Neural cell (in vitro differentiated cells): ENCODE data around the gene SNRK. TPM values are rescaled to one million over a fixed set of nuclear protein-coding genes. Genes with fewer than 3 reads are reported as not detected.

Source experiments
- H2AFZ ChIP-seq: fragments of 200-600, 300-800 bp; sonication (generic), shearing (Covaris generic); 2 replicates; pipeline ENCODE4 v1.6.0; 2014; ENCODE audit warnings: low read depth, mild to moderate bottlenecking, antibody characterized with exemption, low read length, moderate library complexity
- H3F3A ChIP-seq: fragments of 200-600 bp; shearing (Covaris generic); 2 replicates; pipeline ENCODE4 v1.6.1; 2016; ENCODE audit warnings: mild to moderate bottlenecking, moderate library complexity, mixed read lengths, antibody characterized with exemption, low read length; ENCODE audit not compliant: insufficient read depth, poor library complexity, severe bottlenecking
- H3K27ac ChIP-seq: fragments of 200-600, 300-800 bp; sonication (generic), shearing (Covaris generic); 2 replicates; pipeline ENCODE4 v1.5.1; 2014; ENCODE audit warnings: mild to moderate bottlenecking, low read length, moderate library complexity
- H3K27me3 ChIP-seq: fragments of 300-800, 200-600 bp; sonication (generic), shearing (Covaris generic); 2 replicates; pipeline ENCODE4 v1.6.0; 2014; ENCODE audit warnings: mild to moderate bottlenecking, low read depth, low read length, moderate library complexity; ENCODE audit not compliant: insufficient read depth
- H3K36me3 ChIP-seq: fragments of 300-800, 200-600 bp; sonication (generic), shearing (Covaris generic); 2 replicates; pipeline ENCODE4 v1.5.1; 2014; ENCODE audit warnings: mild to moderate bottlenecking, antibody characterized with exemption, low read length, moderate library complexity; ENCODE audit not compliant: insufficient read depth
- H3K4me2 ChIP-seq: fragments of 300-800, 200-600 bp; sonication (generic), shearing (Covaris generic); 2 replicates; pipeline ENCODE4 v1.6.0; 2014; ENCODE audit warnings: mild to moderate bottlenecking, low read length
- H3K4me3 ChIP-seq: fragments of 300-800, 200-600 bp; sonication (generic), shearing (Covaris generic); 2 replicates; pipeline ENCODE4 v1.5.1; 2014; ENCODE audit warnings: mild to moderate bottlenecking, low read length, moderate library complexity
- H3K79me2 ChIP-seq: fragments of 200-600 bp; shearing (Covaris generic); replicated peaks from 2 replicates; pipeline ENCODE4 v1.6.0; 2014; ENCODE audit warnings: mild to moderate bottlenecking, low read length, moderate library complexity; ENCODE audit not compliant: insufficient read depth
- H3K9ac ChIP-seq: fragments of 300-800, 200-600 bp; sonication (generic), shearing (Covaris generic); 2 replicates; pipeline ENCODE4 v1.6.1; 2016; ENCODE audit warnings: mild to moderate bottlenecking, low read length, mixed read lengths
- H3K9me2 ChIP-seq: fragments of 200-600 bp; shearing (Covaris generic); 2 replicates; pipeline ENCODE4 v1.6.1; 2016; ENCODE audit warnings: mild to moderate bottlenecking, low read length, mixed read lengths; ENCODE audit not compliant: insufficient read depth
- H3K9me3 ChIP-seq: fragments of 200-600, 300-800 bp; sonication (generic), shearing (Covaris generic); 2 replicates; pipeline ENCODE4 v1.6.1; 2016; ENCODE audit warnings: mild to moderate bottlenecking, mixed run types, low read length, moderate library complexity, mixed read lengths
- H4K20me1 ChIP-seq: fragments of 200-600 bp; shearing (Covaris generic); 2 replicates; pipeline ENCODE4 v1.6.1; 2016; ENCODE audit warnings: mild to moderate bottlenecking, mixed run types; ENCODE audit not compliant: insufficient read depth
- EP300 ChIP-seq: fragments of 450-650 bp; conservative IDR thresholded peaks from 2 replicates; pipeline ENCODE4 v1.6.1; 2014; ENCODE audit warnings: antibody characterized with exemption, mild to moderate bottlenecking, moderate library complexity; ENCODE audit not compliant: poor library complexity, severe bottlenecking
- EZH2 ChIP-seq: fragments of 200-600, 300-800 bp; shearing (Covaris generic), sonication (generic); IDR thresholded peaks from 2 replicates; pipeline ENCODE4 v1.6.1; 2014; ENCODE audit warnings: antibody characterized with exemption, low read length, borderline replicate concordance, mild to moderate bottlenecking; ENCODE audit not compliant: insufficient read depth, poor library complexity, severe bottlenecking
- MXI1 ChIP-seq: fragments of 450-650 bp; conservative IDR thresholded peaks from 2 replicates; pipeline ENCODE4 v1.6.1; 2014; ENCODE audit warnings: antibody characterized with exemption, mild to moderate bottlenecking; ENCODE audit not compliant: poor library complexity, severe bottlenecking
- POLR2AphosphoS5 ChIP-seq: IDR thresholded peaks from 2 replicates; pipeline ENCODE4 v1.6.1; 2012
- RAD21 ChIP-seq: fragments of 450-650 bp; conservative IDR thresholded peaks from 2 replicates; pipeline ENCODE4 v1.6.1; 2014; ENCODE audit warnings: antibody characterized with exemption, mild to moderate bottlenecking, moderate library complexity
- SMC3 ChIP-seq: fragments of 450-650 bp; conservative IDR thresholded peaks from 2 replicates; pipeline ENCODE4 v1.6.1; 2014; ENCODE audit warnings: antibody characterized with exemption, mild to moderate bottlenecking, moderate library complexity; ENCODE audit not compliant: poor library complexity
- TAF1 ChIP-seq: IDR thresholded peaks from 2 replicates; pipeline ENCODE4 v1.6.1; 2012; ENCODE audit warnings: low read depth
- polyA plus RNA-seq: library from polyadenylated mRNA; depleted of rRNA; stranded (reverse); fragments of >200 nt; gene quantifications from 2 replicates; pipeline ENCODE4 v1.2.3, GENCODE V29; 2014
- TF ChIP-seq, protein P1 (sequence below): IDR thresholded peaks from 2 replicates; pipeline ENCODE4 v1.6.1; 2012; ENCODE audit warnings: borderline replicate concordance
- TF ChIP-seq, protein P2 (sequence below): fragments of 450-650 bp; IDR thresholded peaks from 2 replicates; pipeline ENCODE4 v1.5.1; 2014; ENCODE audit warnings: antibody characterized with exemption, mild to moderate bottlenecking, moderate library complexity; ENCODE audit not compliant: poor library complexity, severe bottlenecking

The SNRK gene
- polyA plus RNA-seq, 1 donor from 2014 or later, result 27.3 TPM

DNA sequence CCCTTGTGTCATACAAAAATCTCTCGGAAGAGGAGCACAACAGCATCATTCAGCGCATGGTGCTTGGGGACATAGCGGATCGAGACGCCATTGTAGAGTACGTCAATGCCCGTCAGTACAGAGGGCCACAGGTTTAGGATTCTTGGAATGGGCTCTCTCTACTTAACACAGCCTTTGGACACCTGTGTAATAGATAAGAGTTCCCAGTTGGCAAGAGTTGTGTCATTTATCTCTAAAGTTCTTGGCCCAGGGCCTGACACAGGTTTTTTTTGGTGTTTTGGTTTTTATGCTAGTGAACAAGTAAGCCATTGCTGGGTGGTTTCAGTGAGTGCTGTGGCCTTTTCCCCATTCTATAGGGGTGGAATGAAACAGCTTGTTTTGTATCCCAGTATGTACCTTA, 54.1 kb downstream of the SNRK start:
- no peak overlapping the region for H2AFZ ChIP-seq
- H4K20me1 ChIP-seq, result no peaks in the 10 kb centered on the region
- H3K9me2 ChIP-seq, result no peaks in the 10 kb centered on the region
- no peak overlapping the region for H3K4me3 ChIP-seq
- no peak overlapping the region for H3K27ac ChIP-seq
- H3K79me2 ChIP-seq, result no peaks in the 10 kb centered on the region
- no peak overlapping the region for H3K4me2 ChIP-seq
- H3K36me3 ChIP-seq, result peaks cover 16% of the 10 kb centered on the region
- TF ChIP-seq, protein P1, sequence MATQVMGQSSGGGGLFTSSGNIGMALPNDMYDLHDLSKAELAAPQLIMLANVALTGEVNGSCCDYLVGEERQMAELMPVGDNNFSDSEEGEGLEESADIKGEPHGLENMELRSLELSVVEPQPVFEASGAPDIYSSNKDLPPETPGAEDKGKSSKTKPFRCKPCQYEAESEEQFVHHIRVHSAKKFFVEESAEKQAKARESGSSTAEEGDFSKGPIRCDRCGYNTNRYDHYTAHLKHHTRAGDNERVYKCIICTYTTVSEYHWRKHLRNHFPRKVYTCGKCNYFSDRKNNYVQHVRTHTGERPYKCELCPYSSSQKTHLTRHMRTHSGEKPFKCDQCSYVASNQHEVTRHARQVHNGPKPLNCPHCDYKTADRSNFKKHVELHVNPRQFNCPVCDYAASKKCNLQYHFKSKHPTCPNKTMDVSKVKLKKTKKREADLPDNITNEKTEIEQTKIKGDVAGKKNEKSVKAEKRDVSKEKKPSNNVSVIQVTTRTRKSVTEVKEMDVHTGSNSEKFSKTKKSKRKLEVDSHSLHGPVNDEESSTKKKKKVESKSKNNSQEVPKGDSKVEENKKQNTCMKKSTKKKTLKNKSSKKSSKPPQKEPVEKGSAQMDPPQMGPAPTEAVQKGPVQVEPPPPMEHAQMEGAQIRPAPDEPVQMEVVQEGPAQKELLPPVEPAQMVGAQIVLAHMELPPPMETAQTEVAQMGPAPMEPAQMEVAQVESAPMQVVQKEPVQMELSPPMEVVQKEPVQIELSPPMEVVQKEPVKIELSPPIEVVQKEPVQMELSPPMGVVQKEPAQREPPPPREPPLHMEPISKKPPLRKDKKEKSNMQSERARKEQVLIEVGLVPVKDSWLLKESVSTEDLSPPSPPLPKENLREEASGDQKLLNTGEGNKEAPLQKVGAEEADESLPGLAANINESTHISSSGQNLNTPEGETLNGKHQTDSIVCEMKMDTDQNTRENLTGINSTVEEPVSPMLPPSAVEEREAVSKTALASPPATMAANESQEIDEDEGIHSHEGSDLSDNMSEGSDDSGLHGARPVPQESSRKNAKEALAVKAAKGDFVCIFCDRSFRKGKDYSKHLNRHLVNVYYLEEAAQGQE, result no peak
- no peak for TF ChIP-seq RAD21
- no peak for TF ChIP-seq POLR2AphosphoS5
- no peak for TF ChIP-seq EP300
- TF ChIP-seq SMC3, result no peak
- TF ChIP-seq, protein P2, sequence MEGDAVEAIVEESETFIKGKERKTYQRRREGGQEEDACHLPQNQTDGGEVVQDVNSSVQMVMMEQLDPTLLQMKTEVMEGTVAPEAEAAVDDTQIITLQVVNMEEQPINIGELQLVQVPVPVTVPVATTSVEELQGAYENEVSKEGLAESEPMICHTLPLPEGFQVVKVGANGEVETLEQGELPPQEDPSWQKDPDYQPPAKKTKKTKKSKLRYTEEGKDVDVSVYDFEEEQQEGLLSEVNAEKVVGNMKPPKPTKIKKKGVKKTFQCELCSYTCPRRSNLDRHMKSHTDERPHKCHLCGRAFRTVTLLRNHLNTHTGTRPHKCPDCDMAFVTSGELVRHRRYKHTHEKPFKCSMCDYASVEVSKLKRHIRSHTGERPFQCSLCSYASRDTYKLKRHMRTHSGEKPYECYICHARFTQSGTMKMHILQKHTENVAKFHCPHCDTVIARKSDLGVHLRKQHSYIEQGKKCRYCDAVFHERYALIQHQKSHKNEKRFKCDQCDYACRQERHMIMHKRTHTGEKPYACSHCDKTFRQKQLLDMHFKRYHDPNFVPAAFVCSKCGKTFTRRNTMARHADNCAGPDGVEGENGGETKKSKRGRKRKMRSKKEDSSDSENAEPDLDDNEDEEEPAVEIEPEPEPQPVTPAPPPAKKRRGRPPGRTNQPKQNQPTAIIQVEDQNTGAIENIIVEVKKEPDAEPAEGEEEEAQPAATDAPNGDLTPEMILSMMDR, result no peak
- TF ChIP-seq TAF1, result no peak
- TF ChIP-seq MXI1, result no peak
- TF ChIP-seq EZH2, result no peak
- H3K9me3 ChIP-seq, result no peaks in the 10 kb centered on the region
- H3F3A ChIP-seq, result no peaks in the 10 kb centered on the region
- H3K27me3 ChIP-seq, result no peaks in the 10 kb centered on the region
- no peak overlapping the region for H3K9ac ChIP-seq

DNA sequence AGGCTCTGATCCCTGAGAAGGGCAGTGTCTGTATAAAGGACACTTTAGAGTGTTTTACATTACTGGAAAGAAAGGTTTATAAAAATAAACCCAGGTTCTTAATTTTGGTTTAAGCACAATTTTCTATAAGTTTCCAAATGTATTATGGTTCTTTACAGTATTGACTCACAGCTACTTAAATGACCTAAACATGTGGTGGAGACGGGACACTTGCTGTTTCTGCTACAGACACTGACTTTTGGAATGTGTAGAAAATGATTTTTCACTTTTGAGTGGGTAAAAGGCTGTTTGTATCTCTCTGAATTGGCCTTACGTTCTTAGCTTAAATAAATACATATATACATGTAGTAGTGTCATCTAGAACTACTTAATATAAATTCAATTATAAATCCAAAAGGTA, 55.4 kb downstream of the SNRK start:
- H2AFZ ChIP-seq, result no peak overlapping the region
- H3K36me3 ChIP-seq, result peaks cover 16% of the 10 kb centered on the region
- no peaks in the 10 kb centered on the region for H3K9me2 ChIP-seq
- H3K4me3 ChIP-seq, result no peak overlapping the region
- H3K27ac ChIP-seq, result no peak overlapping the region
- no peak overlapping the region for H3K9ac ChIP-seq
- TF ChIP-seq, protein P2, result no peak
- TF ChIP-seq EZH2, result no peak
- TF ChIP-seq EP300, result no peak
- TF ChIP-seq, protein P1, result no peak
- no peak for TF ChIP-seq SMC3
- TF ChIP-seq RAD21, result no peak
- no peak for TF ChIP-seq TAF1
- TF ChIP-seq POLR2AphosphoS5, result no peak
- no peak for TF ChIP-seq MXI1
- no peaks in the 10 kb centered on the region for H3F3A ChIP-seq
- no peaks in the 10 kb centered on the region for H3K27me3 ChIP-seq
- H3K79me2 ChIP-seq, result no peaks in the 10 kb centered on the region
- no peaks in the 10 kb centered on the region for H4K20me1 ChIP-seq
- no peak overlapping the region for H3K4me2 ChIP-seq
- H3K9me3 ChIP-seq, result no peaks in the 10 kb centered on the region
